Measurements from ENCODE around the gene HPSE2.

- TF ChIP-seq CTCF (IDR thresholded peaks at IDR 0.05) (no peak), GABPA (IDR thresholded peaks at IDR 0.05; ENCODE audit: low read depth) (no peak), POLR2AphosphoS5 (IDR thresholded peaks at IDR 0.05; ENCODE audit: low read depth, low read length) (no peak), EZH2phosphoT487 (IDR thresholded peaks at IDR 0.05; ENCODE audit: borderline replicate concordance, low read depth) (no peak), RFX5 (IDR thresholded peaks at IDR 0.05; ENCODE audit: low read length) (no peak), FOSL2 (IDR thresholded peaks at IDR 0.05; ENCODE audit: borderline replicate concordance, low read depth) (no peak), USF2 (IDR thresholded peaks at IDR 0.05; ENCODE audit: borderline replicate concordance, low read depth, low read length) (no peak), EP300 (IDR thresholded peaks at IDR 0.05; ENCODE audit: borderline replicate concordance in 1 of 2, low read depth in 1 of 2, low read length in 1 of 2) (no peak), RCOR1 (IDR thresholded peaks at IDR 0.05; ENCODE audit: low read length) (no peak), REST (IDR thresholded peaks at IDR 0.05; ENCODE audit: low read depth, low read length) (no peak), SMC3 (IDR thresholded peaks at IDR 0.05; ENCODE audit: low read depth, low read length) (no peak), GATA2 (CRISPR knock-in tag; IDR thresholded peaks at IDR 0.05) (no peak)
- TF ChIP-seq, protein P1, sequence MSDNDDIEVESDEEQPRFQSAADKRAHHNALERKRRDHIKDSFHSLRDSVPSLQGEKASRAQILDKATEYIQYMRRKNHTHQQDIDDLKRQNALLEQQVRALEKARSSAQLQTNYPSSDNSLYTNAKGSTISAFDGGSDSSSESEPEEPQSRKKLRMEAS (IDR thresholded peaks at IDR 0.05; ENCODE audit: low read depth) = no peak
- TF ChIP-seq, protein P2, sequence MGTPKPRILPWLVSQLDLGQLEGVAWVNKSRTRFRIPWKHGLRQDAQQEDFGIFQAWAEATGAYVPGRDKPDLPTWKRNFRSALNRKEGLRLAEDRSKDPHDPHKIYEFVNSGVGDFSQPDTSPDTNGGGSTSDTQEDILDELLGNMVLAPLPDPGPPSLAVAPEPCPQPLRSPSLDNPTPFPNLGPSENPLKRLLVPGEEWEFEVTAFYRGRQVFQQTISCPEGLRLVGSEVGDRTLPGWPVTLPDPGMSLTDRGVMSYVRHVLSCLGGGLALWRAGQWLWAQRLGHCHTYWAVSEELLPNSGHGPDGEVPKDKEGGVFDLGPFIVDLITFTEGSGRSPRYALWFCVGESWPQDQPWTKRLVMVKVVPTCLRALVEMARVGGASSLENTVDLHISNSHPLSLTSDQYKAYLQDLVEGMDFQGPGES (IDR thresholded peaks at IDR 0.05; ENCODE audit: low read depth, low read length) = no peak
These were observed 193.4 kb downstream of the HPSE2 start for GRCh38 chr10:99042051-99042771.

Data from SK-N-SH (cell line).